Measurements from ENCODE around the gene KCNMB2. TPM values are rescaled to one million over a fixed set of nuclear protein-coding genes. Genes with fewer than 3 reads are reported as not detected.
"Not testable (repeated sequence)": the region's sequence is repeated elsewhere in the genome, so short reads cannot be mapped to it uniquely, and the experiment has no call there.

KCNMB2 gene
- total RNA-seq, 1 donor, result 1.1 TPM

GRCh38 chr3:178546079-178546478, 9.8 kb downstream of the KCNMB2 start:
- Histone ChIP-seq H4K20me1 (ENCODE audit: insufficient read depth, low read length) (no peaks in the 10 kb centered on the region), H3K27ac (ENCODE audit: low read depth, low read length) (no peak overlapping the region), H3K4me3 (ENCODE audit: insufficient read depth, low read length) (no peak overlapping the region), H3K9me3 (ENCODE audit: low read depth, low read length) (no peaks in the 10 kb centered on the region), H3K79me2 (ENCODE audit: insufficient read depth, low read length) (no peaks in the 10 kb centered on the region), H2AFZ (ENCODE audit: low read length) (no peak overlapping the region), H3K27me3 (ENCODE audit: insufficient read depth, low read length) (no peaks in the 10 kb centered on the region), H3K4me2 (ENCODE audit: insufficient read depth, low read length) (no peak overlapping the region), H3K36me3 (ENCODE audit: insufficient read depth, low read length) (no peaks in the 10 kb centered on the region), H3K4me1 (ENCODE audit: insufficient read depth, low read length) (no peaks in the 10 kb centered on the region)
- TF ChIP-seq CTCF (IDR thresholded peaks at IDR 0.05; ENCODE audit: extremely low read depth, low read depth, low read length), result no peak
- DNase-seq (ENCODE audit: insufficient read length, low spot score, missing footprints), result no peak

GRCh38 chr3:178549426-178549825, 13.2 kb downstream of the KCNMB2 start:
- H3K27ac ChIP-seq (ENCODE audit: low read depth, low read length); H2AFZ ChIP-seq (ENCODE audit: low read length); DNase-seq (ENCODE audit: insufficient read length, low spot score, missing footprints); H3K4me1 ChIP-seq (ENCODE audit: insufficient read depth, low read length); H3K4me2 ChIP-seq (ENCODE audit: insufficient read depth, low read length); H4K20me1 ChIP-seq (ENCODE audit: insufficient read depth, low read length); H3K9me3 ChIP-seq (ENCODE audit: low read depth, low read length); H3K79me2 ChIP-seq (ENCODE audit: insufficient read depth, low read length); H3K27me3 ChIP-seq (ENCODE audit: insufficient read depth, low read length); H3K4me3 ChIP-seq (ENCODE audit: insufficient read depth, low read length); H3K36me3 ChIP-seq (ENCODE audit: insufficient read depth, low read length): not testable (repeated sequence)

GRCh38 chr3:178551916-178552321, 15.7 kb downstream of the KCNMB2 start:
- Histone ChIP-seq H3K9me3 (ENCODE audit: low read depth, low read length) (no peaks in the 10 kb centered on the region), H3K27me3 (ENCODE audit: insufficient read depth, low read length) (no peaks in the 10 kb centered on the region), H4K20me1 (ENCODE audit: insufficient read depth, low read length) (no peaks in the 10 kb centered on the region), H3K4me3 (ENCODE audit: insufficient read depth, low read length) (no peak overlapping the region), H3K27ac (ENCODE audit: low read depth, low read length) (no peak overlapping the region), H3K4me2 (ENCODE audit: insufficient read depth, low read length) (no peak overlapping the region), H3K4me1 (ENCODE audit: insufficient read depth, low read length) (no peaks in the 10 kb centered on the region), H2AFZ (ENCODE audit: low read length) (no peak overlapping the region), H3K79me2 (ENCODE audit: insufficient read depth, low read length) (no peaks in the 10 kb centered on the region), H3K36me3 (ENCODE audit: insufficient read depth, low read length) (no peaks in the 10 kb centered on the region)
- no peak for TF ChIP-seq CTCF (IDR thresholded peaks at IDR 0.05; ENCODE audit: extremely low read depth, low read depth, low read length)
- DNase-seq (ENCODE audit: insufficient read length, low spot score, missing footprints), result no peak

- TF ChIP-seq CTCF (IDR thresholded peaks at IDR 0.05; ENCODE audit: extremely low read depth, low read depth, low read length), result no peak
- no peak overlapping the region for H3K27ac ChIP-seq (ENCODE audit: low read depth, low read length)
- H3K4me1 ChIP-seq (ENCODE audit: insufficient read depth, low read length), result no peaks in the 10 kb centered on the region
- DNase-seq (ENCODE audit: insufficient read length, low spot score, missing footprints), result no peak
- H2AFZ ChIP-seq (ENCODE audit: low read length), result no peak overlapping the region
- no peaks in the 10 kb centered on the region for H3K27me3 ChIP-seq (ENCODE audit: insufficient read depth, low read length)
- no peak overlapping the region for H3K4me3 ChIP-seq (ENCODE audit: insufficient read depth, low read length)
- no peaks in the 10 kb centered on the region for H3K9me3 ChIP-seq (ENCODE audit: low read depth, low read length)
- H4K20me1 ChIP-seq (ENCODE audit: insufficient read depth, low read length), result no peaks in the 10 kb centered on the region
- no peaks in the 10 kb centered on the region for H3K79me2 ChIP-seq (ENCODE audit: insufficient read depth, low read length)
- no peaks in the 10 kb centered on the region for H3K36me3 ChIP-seq (ENCODE audit: insufficient read depth, low read length)
- no peak overlapping the region for H3K4me2 ChIP-seq (ENCODE audit: insufficient read depth, low read length)
Measured at GRCh38 chr3:178558637-178559036, 22.4 kb downstream of the KCNMB2 start.
